Psoas muscle (tissue), 8 donors: ENCODE measurements around the gene KAZN. TPM values are rescaled to one million over a fixed set of nuclear protein-coding genes. Genes with fewer than 3 reads are reported as not detected.

Source experiments
- ATAC-seq, 4 donors: fragments of 200-7000 bp; cut with Tn5 transposase; one replicate each; pipeline ENCODE4 v1.9.1; 2020; ENCODE audit warnings: moderate library complexity in 3 of 4, mild to moderate bottlenecking in 2 of 4
- DNase-seq, 2 donors: peaks; one replicate each; pipeline ENCODE4 v3.0.0-alpha.2; 2020
- H3K27ac ChIP-seq: fragments of 200-600 bp; one replicate; pipeline ENCODE4 v1.8.0; 2022
- H3K27me3 ChIP-seq, 3 donors: fragments of 200-600 bp in 1 of 3; one replicate each; pipeline versions ENCODE4 v1.6.1 to v1.8.0; 2013 to 2022; ENCODE audit warnings: low read length in 2 of 3, mild to moderate bottlenecking in 2 of 3, moderate library complexity in 1 of 3; ENCODE audit not compliant: insufficient read depth in 3 of 3
- H3K36me3 ChIP-seq, 2 donors: fragments of 200-600 bp in 1 of 2; one replicate each; pipeline versions ENCODE4 v1.6.1 to v1.8.0; 2013 to 2022; ENCODE audit warnings: low read depth in 1 of 2, mild to moderate bottlenecking in 1 of 2, moderate library complexity in 1 of 2; ENCODE audit not compliant: insufficient read depth in 1 of 2
- H3K4me1 ChIP-seq: fragments of 200-600 bp; one replicate; pipeline ENCODE4 v1.8.0; 2022
- H3K4me3 ChIP-seq: fragments of 200-600 bp; one replicate; pipeline ENCODE4 v1.8.0; 2022; ENCODE audit warnings: mild to moderate bottlenecking
- H3K9me3 ChIP-seq: fragments of 200-600 bp; one replicate; pipeline ENCODE4 v1.8.0; 2022
- WGBS, 3 donors: extraction: QIAGEN DNeasy Blood & Tissue Kit; methylation state at CpG; one replicate each; pipeline versions ENCODE4 v1.1.6 to v1.1.7; 2013; 5-methylcytosine and 5-hydroxymethylcytosine counted together
- intact Hi-C, 2 donors: fragments of 100-400 bp; cut with DNase I; formaldehyde crosslinking; loops; one replicate each; pipeline versions ENCODE4 v1.11.0 to v1.14.2; 2022
- polyA plus RNA-seq, 3 donors: library from polyadenylated mRNA; stranded (reverse); fragments of 200-250 nt; gene quantifications; one replicate each; pipeline ENCODE4 v1.2.3, GENCODE V29; 2013
- total RNA-seq, 4 donors: library from RNA; stranded (reverse); fragmentation: NEBNext Ultra II Directional in 2 of 4; extraction: Animal tissue kit (Norgen Biotek cat#: 25700) in 2 of 4; gene quantifications; one replicate each; pipeline versions ENCODE4 v1.2.1 to v1.2.4, GENCODE V29; 2021 to 2023
- TF ChIP-seq, protein P1 (sequence below): fragments of 200-600 bp; IDR thresholded peaks from one replicate; pipeline ENCODE4 v1.8.0; 2022; ENCODE audit warnings: antibody characterized with exemption
- donor health status: healthy with polysubstance abuse.
- donor health status: DM: no; HTN: no; CAD: no; lungs with moderate emphysema.
- donor health status: Bipolar disorder and iron deficiency.
- donor health status: healthy.
- donor health status: DM: yes; HTN: yes; CAD: no.
- donor health status: DM: no; HTN: no; CAD: no.
- donor health status: DM: no; HTN: no; CAD: no.
- donor health status: DM: yes; HTN: yes; CAD: no.

Gene KAZN
- total and polyA plus RNA-seq, 7 donors, result 0.23 to 2.3 (median 0.97) TPM

DNA sequence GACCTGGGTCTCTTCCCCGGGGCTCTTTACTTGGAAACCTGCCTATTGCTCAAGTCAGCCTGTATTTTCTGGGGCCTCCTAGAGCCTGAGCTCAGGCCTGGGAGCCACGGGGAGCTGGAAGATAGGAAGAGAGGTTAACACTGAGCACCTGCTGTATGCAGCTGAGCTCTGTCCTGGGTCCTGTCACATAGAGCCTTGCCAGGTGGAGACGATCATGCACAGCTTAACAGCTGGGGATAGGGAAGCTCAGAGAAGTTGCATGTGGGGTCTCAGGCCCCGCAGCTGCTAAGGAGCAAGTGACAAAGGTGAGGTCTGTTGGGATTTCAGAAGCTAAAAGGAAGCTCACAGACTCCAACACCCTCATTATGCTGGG lies 427.6 kb downstream of the KAZN start:
- TF ChIP-seq, protein P1, sequence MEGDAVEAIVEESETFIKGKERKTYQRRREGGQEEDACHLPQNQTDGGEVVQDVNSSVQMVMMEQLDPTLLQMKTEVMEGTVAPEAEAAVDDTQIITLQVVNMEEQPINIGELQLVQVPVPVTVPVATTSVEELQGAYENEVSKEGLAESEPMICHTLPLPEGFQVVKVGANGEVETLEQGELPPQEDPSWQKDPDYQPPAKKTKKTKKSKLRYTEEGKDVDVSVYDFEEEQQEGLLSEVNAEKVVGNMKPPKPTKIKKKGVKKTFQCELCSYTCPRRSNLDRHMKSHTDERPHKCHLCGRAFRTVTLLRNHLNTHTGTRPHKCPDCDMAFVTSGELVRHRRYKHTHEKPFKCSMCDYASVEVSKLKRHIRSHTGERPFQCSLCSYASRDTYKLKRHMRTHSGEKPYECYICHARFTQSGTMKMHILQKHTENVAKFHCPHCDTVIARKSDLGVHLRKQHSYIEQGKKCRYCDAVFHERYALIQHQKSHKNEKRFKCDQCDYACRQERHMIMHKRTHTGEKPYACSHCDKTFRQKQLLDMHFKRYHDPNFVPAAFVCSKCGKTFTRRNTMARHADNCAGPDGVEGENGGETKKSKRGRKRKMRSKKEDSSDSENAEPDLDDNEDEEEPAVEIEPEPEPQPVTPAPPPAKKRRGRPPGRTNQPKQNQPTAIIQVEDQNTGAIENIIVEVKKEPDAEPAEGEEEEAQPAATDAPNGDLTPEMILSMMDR, result no peak
- ATAC-seq (no peak), DNase-seq (no peak)
- Histone ChIP-seq H3K27me3 (no peaks in the 10 kb centered on the region), H3K4me1 (no peaks in the 10 kb centered on the region), H3K27ac (no peak overlapping the region), H3K36me3 (no peaks in the 10 kb centered on the region), H3K9me3 (no peaks in the 10 kb centered on the region), H3K4me3 (no peak overlapping the region)
- 32 to 44% (median 39%) methylated on average over 4 of the region's 4 CpGs for WGBS, 3 donors
- intact Hi-C loops, result loop anchor here in 1 of 2 donors (5.0 kb wide), 1 partner anchor 104 kb away; no protein-coding TSS in a partner anchor

- ATAC-seq, result peak in 2 of 4 donors; percentile 52 to 75
- Histone ChIP-seq H3K4me1 (no peaks in the 10 kb centered on the region), H3K36me3 (no peaks in the 10 kb centered on the region), H3K27me3 (no peaks in the 10 kb centered on the region), H3K27ac (no peak overlapping the region), H3K4me3 (no peak overlapping the region), H3K9me3 (no peaks in the 10 kb centered on the region)
- TF ChIP-seq, protein P1, result peak; percentile 59
- peak; percentile 70 to 74 for DNase-seq
- 34 to 40% (median 37%) methylated on average over 12 of the region's 12 CpGs for WGBS, 3 donors
- intact Hi-C loops, result loop anchor here in 1 of 2 donors (5.0 kb wide), 1 partner anchor 105 kb away; no protein-coding TSS in a partner anchor
Observed at GRCh38 chr1:15027515-15027986, 429.1 kb downstream of the KAZN start.

DNA sequence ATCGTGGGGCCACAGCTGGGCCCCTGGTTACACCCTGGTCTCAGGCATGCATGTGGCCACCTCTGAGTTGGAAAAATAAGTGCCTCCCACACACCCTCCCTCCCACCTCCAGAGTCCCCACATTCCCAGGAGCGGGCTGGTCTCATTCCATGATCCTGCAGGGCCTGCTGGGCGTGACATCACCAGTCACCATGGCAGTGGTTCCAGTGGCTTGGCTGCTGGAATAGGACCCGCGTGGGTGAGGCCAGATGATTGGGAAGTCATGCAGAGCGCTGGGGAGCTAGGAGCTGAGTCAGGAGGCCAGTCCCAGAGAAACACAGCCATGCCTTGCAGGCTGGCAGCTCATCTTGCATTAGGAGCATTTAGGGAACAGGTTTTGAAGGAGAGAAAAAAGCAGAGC lies 429.6 kb downstream of the KAZN start:
- DNase-seq (peak; percentile 66 to 68), ATAC-seq (peak in 3 of 4 donors; percentile 28 to 51 (median 37))
- H3K4me3 ChIP-seq, result no peak overlapping the region
- TF ChIP-seq, protein P1, result no peak
- H3K27ac ChIP-seq, result no peak overlapping the region
- no peaks in the 10 kb centered on the region for H3K9me3 ChIP-seq
- H3K27me3 ChIP-seq, result no peaks in the 10 kb centered on the region
- no peaks in the 10 kb centered on the region for H3K36me3 ChIP-seq
- WGBS, 3 donors, result 41 to 46% (median 46%) methylated on average over 6 of the region's 6 CpGs
- intact Hi-C loops, result loop anchor here in 1 of 2 donors (5.0 kb wide), 1 partner anchor 106 kb away; no protein-coding TSS in a partner anchor
- H3K4me1 ChIP-seq, result no peaks in the 10 kb centered on the region

DNA sequence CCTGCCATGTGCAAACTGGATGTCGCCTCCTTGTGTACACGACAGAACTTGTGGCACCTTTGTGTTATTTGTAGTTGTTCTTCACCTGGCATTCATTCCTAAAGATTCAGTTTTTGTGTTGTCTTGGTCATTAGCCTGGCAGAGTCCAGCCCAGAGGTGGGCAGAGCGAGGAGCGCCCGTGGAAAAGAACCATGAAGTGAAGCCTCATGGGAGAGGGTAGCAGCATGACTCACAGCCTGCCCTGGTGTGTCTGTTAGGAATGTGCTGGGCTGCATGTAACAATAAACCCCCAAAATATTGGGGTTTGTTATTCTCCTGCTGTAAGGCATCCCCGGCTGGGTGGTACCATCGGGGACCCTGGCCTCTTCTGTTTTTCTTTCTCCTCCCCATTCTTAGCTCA lies 430.1 kb downstream of the KAZN start:
- Histone ChIP-seq H3K27me3 (no peaks in the 10 kb centered on the region), H3K4me3 (no peak overlapping the region), H3K4me1 (no peaks in the 10 kb centered on the region), H3K27ac (no peak overlapping the region), H3K9me3 (no peaks in the 10 kb centered on the region), H3K36me3 (no peaks in the 10 kb centered on the region)
- DNase-seq (no peak), ATAC-seq (no peak)
- intact Hi-C loops, result loop anchor here in 1 of 2 donors (5.0 kb wide), 1 partner anchor 106 kb away; no protein-coding TSS in a partner anchor
- TF ChIP-seq, protein P1, result no peak
- WGBS, 3 donors, result 74 to 82% (median 82%) methylated on average over 7 of the region's 7 CpGs

GRCh38 chr1:15029036-15029435 lies 430.6 kb downstream of the KAZN start:
- no peak for DNase-seq

More at GRCh38 chr1:15029036-15029435, 430.6 kb downstream of the KAZN start:
- TF ChIP-seq, protein P1, result no peak
- no peak for ATAC-seq
- H3K27ac ChIP-seq, result no peak overlapping the region
- no peaks in the 10 kb centered on the region for H3K27me3 ChIP-seq
- no peaks in the 10 kb centered on the region for H3K36me3 ChIP-seq
- H3K9me3 ChIP-seq, result no peaks in the 10 kb centered on the region
- WGBS, 3 donors, result 96 to 100% (median 97%) methylated on average over 6 of the region's 6 CpGs
- intact Hi-C loops, result loop anchor here in 1 of 2 donors (5.0 kb wide), 1 partner anchor 107 kb away; no protein-coding TSS in a partner anchor
- H3K4me3 ChIP-seq, result no peak overlapping the region
- no peaks in the 10 kb centered on the region for H3K4me1 ChIP-seq
